HG02852 (cell line): Measurements from ENCODE around the gene CCL16.
"Not testable (repeated sequence)": the region's sequence is repeated elsewhere in the genome, so short reads cannot be mapped to it uniquely, and the experiment has no call there.

Source experiments
- ATAC-seq: cut with Tn5 transposase; IDR thresholded peaks from one replicate; pipeline ENCODE4 v1.9.1; 2021; ENCODE audit warnings: mild to moderate bottlenecking, moderate library complexity; ENCODE audit not compliant: unreplicated experiment

The CCL16 gene, protein sequence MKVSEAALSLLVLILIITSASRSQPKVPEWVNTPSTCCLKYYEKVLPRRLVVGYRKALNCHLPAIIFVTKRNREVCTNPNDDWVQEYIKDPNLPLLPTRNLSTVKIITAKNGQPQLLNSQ

DNA sequence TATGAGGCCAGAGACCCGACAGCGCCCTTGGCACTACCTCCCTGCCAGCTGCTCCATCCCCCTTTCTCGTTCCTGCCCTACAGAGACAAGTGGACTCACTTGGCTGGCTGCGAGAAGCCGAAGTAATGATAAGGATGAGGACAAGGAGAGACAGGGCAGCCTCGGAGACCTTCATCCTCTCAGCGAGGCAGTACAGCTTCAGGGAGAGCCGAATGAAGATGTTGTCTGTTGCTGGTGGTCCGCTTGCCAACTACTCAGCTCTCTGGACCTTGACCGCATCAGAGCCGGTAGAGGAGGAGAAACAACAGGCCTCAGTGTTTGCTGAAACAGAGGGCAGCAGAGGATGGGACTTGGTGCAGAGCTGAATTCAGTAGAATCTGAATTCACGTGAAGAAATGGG, at the start of gene CCL16:
TSS of gene CCL16 (minus strand) at position 252 of the 400 bp plus-strand sequence. CDS start at position 175, 77 bp downstream.
- no peak for ATAC-seq

DNA sequence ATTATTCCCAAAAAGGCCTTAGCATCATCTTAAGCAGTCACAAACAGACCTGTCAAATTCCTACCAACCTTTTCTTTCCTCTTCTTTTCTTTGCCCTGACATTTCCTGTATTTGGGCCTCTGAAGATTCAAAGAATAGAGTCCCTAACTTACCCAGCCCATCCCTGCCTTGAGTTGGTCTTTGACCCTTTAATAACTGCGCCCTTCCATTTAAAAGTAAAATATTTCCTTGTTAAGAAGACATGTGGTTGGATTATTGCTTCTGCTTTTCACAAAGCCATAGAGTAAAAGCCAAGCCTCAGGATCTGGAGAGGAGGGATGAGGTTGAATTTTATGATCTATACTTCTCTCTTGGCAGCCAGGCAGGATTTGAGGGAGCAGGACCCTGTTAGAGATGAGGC, 49.7 kb upstream of the CCL16 start:
- no peak for ATAC-seq

DNA sequence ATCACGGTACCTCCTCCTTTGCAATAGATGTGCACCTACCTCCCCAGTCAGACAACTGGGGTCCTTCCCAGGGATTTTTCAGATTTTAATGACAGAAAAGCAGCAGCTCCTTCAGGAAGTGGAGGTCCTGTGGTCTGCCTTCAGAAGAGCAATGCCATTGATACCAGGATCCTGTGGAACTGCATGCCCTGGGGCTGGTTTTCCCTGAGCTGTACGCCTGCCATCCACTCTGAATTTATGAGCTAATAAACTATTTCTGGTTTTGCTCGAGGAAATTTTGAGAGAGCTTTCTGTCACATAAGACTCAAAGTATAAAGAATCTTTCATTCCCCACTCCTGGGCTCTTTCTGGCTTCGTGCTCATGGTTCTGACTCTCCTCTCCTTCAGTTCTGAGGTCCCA, 46.5 kb upstream of the CCL16 start:
- ATAC-seq: no peak

DNA sequence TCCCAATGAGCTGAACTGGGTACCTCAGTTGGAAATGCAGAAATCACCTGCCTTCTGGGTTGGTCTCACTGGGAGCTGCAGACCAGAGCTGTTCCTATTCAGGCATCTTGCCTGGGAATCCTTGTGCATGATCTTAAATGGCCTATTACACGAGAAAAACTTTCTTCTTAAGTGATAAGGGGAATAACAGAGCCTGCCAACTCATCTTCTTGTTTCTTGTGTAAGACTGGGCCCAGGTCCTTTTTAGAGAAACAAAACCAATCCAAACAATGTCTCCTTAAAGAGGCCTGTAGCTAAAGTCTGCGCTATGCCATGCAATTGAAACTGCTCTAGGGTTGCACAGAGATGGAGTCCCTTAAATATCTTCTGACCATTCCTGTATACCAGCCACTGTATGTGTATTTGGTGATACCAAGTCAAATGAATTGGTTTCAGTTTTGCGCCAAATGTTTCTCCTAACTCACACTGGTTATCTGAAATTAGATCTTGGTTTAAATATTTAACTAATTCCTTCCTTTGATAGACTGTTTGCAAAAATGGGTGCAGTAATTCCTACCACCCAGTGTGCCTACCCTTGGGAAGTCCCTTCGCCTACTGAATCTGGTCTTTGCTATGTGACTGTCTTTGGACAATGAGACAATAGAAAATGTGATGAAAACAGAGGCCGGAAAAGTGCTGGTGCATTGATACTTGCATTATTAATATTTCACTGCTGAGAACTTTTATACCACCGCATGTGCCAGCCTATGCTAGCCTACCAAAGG, 43.0 kb upstream of the CCL16 start:
- ATAC-seq: no peak

DNA sequence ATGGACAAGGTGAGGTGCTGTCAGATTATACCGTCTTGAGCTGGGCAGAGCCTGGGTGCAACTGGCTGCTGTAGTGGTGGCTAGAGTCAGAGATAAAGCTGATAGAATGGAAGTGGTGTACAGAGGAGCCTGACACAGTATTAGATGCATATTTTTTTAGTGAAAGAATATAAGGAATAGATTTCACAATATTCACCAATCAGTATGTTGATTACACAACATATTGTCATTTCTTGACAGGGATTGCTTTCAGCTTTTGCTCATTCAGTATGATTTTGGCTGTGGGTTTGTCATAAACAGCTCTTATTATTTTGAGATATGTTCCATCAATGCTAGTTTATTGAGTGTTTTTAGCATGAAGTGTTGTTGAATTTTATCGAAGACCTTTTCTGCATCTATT, 38.1 kb upstream of the CCL16 start:
- no peak for ATAC-seq

DNA sequence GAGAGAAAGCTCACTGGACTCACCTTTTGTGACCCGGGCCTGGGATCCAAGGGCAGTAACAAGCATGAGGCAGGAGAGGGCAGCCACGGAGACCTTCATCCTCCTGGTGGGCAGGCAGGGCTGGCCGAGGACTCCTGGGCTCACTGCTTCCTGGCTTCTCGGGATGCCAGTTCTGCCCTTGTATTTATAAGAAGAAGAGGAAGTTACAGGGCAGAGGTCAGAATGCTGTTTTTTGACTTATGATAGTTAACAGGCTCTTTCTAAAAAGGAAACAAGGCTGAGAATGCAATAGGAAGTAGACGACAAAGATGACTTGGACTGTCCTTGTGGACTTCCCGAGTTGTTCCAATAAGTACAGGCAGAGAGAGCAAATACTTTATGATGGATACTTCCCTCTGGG, 36.5 kb upstream of the CCL16 start, which contains the start of gene CCL23:
TSS of gene CCL23 (minus strand) at position 174 of the 400 bp plus-strand sequence. CDS start at position 99, 75 bp downstream.
- ATAC-seq: no peak

DNA sequence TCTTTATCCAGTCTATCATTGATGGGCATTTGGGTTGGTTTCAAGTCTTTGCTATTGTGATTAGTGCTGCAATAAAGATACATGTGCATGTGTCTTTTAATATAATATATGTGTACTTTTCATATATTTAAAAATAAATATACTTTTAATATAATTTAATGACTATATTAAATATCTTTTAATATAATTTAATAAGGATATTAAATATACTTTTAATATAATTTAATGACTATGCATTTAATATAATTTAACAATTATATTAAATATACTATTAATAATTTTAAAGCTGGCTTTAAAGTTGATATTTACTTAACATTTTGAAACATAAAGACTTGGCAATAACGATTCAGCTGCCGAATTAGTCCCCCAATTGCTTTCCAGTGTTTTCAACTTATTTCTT, 35.3 kb upstream of the CCL16 start:
- no peak for ATAC-seq

DNA sequence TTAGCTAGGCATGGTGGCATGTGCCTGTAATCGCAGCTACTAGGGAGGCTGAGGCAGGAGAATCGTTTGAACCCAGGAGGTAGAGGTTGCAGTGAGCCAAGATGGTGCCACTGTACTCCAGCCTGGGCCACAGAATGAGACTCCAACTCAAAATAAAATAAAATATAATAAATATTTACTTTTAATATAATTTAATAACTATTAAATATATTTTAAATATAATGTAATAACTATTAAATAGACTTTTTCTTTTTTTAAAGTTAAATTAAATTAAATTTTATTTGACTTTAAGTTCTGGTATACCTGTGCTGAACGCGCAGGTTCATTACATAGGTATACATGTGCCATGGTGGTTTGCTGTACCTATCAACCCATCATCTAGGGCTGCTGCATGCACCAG, 34.6 kb upstream of the CCL16 start:
- ATAC-seq: not testable (repeated sequence)

DNA sequence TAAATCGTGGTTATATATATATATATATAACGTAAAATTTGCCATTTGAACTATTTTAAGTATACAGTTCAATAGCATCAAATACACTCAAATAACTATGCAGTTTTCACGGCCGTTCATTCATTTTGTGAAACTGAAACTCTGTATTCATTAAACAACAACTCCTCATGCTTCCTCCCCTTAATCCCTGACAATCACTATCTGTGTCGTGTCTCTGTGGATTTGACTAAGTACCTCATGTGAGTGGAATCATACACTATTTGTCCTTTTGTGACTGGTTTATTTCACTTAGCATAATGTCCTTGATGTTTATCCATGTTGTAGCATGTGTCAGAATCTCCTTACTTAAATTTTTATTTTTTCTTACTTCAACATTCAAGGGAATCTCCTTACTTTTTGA, 33.6 kb upstream of the CCL16 start:
- ATAC-seq: no peak

DNA sequence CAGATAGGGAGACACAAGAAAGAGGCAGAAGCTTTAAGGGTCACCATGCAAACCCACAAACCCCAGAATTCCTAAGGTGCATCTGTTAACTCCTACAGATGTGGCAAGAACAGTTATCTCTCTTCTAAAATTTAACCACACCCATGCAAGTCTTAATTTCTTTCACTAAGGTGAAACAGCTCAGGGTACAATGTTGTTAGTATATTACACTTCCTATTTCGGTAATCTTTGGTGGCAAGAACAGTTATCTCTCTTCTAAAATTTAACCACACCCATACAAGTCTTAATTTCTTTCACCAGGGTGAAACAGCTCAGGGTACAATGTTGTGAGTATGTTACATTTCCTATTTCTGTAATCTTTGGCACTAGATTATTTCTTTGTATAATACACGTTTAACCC, 29.9 kb upstream of the CCL16 start:
- ATAC-seq: no peak

DNA sequence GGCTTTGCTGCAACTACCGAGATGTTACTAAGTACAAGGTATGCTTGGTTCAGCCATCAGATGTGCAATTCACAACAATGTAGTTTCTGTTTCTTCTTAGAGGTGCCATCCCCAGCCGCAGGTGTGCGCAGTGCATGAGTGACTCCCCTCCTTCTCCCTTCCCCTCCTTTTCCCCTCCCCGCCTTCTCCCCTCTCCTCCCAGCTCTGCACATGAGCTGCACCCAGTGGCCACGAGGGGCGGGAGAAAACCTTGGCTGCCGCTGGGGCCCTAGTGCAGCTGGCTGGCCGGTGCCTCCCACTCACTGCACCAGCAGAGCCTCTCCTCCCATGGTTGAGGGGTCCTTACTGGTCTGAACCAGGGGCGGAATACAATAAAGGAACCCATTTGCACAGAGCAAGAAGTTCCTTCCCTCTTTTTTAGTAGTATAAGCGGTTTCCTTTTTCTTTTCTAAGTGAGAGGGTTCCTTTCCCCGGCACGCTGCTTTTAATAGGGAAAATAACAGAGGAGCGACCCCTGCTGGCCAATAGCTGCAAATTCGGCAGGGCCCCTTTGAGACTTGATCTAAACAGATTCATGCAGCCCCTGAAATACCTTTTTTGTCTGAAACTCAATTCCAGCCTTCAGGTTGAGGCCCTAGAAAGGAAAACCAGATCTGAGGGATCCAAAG, 27.8 kb upstream of the CCL16 start:
- no peak for ATAC-seq

DNA sequence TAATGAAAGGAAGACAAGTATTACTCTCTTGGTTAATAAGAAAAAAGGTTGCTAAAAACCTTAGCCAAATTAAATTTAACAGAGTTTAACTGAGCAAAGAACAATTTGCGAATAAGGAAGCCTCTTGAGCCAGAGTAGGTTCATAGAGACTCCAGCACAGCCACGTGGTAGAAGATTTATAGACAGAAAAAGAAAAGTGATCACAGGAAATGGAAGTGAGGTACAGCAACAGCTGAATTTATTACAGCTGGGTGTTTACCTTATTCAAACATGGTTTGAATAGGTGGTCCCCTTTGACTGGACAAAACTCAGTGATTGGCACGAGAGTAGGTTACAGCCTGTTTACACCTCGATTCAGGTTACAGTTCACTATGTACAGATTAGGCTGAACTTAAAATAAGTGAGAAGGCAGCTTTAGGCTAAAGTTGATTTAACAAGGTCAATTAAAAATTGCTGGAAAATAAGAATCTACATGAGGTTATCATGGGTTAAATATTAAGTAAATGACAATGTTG, 23.4 kb upstream of the CCL16 start:
- no peak for ATAC-seq

DNA sequence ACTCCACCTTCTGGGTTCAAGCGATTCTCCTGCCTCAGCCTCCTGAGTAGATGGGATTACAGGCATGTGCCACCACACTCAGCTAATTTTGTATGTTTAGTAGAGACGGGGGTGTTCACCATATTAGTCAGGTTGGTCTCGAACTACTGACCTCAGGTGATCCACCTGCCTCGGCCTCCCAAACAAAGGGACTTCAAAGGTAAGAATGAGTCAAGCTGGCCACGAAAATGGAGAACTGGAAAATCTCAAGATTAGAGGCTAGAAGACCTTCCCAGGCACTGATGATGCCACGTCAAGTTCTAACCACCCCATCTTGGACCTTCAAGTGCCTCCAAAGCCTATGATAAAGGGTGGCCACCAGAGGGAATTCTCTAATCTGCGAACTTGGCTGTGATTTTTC, 21.3 kb upstream of the CCL16 start:
- no peak for ATAC-seq

DNA sequence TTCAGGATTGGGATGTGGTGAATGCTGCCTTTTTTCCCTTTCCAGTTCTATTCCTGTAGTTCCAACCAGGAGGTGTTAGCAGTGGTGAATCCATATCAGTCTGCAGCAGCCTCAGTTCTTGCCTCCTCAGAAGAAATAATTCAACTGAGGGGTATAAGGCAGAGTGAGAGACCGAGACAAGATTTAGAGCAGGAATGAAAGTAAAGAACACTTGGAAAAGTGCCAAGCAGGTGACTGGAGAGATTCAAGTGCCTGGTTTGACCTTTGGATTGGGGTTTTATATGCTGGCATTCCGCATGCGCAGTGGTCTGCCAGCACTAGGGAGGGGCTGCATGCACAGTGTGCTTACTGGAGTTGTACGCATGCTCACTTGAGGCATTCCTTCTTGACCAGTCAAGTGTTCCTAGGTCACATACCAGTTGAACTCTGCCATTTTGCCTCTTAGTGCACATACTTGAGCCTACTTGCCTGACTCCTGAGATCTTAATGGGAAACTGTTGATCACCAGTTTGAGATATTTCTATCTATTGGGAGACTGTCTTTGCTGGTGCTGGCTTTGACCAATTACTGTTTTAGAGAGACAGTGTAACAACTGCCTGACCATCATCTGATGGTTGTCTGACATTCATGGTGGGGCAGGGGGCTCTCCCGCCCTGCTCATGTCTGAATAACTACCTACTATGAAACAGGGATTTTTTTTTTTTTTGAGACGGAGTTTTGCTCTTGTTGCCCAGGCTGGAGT, 20.7 kb upstream of the CCL16 start:
- no peak for ATAC-seq

DNA sequence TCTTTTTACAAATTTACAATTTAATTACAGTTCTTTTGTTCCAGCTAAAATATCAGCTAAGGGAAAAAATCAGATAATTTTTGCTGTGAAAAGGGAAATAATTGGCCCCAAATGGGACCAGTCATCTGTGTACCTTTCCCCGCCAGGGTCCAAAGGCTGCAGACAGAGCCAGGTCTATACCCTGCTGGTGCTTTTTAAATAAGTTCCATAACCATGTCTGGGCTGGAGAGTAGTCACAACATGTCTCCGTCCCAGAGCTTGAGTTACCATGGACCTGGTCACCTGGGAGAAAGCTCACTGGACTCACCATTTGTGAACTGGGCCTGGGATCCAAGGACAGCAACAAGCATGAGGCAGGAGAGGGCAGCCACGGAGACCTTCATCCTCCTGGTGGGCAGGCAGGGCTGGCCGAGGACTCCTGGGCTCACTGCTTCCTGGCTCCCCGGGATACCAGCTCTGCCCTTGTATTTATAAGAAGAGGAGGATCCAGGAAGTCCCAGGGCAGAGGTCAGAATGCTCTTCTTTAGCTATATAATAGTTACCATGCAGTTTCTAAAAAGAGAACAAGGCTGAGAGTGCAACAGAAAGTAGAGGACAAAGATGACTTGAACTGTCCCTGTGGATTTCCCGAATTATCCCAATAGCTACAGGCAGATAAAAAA, 19.9 kb upstream of the CCL16 start, which contains the start of gene CCL15:
TSS of gene CCL15 (minus strand) at position 444 of the 662 bp plus-strand sequence. CDS start at position 383, 61 bp downstream.
- ATAC-seq: no peak

DNA sequence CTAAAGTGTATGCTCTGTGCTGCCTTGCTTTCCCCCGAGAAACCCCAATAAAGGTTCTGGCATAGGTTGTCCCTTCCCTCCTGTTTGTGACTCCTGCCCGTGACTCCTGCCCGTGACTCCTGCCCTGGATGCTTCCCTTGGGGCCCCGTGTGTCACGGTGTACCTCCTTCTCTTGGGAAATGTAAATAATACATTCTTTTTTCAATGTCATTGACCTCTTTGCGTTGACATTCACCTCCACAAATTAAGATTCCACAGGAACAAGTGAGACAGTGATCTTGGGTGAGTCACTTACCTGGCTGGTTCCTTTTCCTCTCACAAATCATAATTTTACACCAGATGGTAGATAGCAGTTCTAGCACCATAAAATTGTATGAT, 19.4 kb upstream of the CCL16 start:
- ATAC-seq: no peak

DNA sequence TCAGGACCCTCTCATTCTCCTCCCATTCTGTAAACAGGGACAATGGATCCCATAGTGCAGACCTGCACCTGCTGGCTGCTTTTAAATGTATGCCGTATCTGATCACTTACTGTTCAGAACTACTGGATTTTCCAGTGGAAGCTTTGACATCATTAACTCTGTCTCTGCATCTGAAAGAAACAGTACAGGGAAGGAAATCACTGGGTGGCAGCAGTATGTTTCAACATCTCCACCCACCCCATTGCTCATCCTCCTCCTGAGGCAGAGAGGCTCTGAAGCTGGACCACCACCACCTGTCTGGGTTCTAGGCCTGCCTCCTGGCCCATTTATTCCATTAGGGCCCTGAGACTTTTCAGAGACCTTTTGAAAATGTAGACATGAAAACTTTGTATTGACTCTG, 17.5 kb upstream of the CCL16 start:
- no peak for ATAC-seq

DNA sequence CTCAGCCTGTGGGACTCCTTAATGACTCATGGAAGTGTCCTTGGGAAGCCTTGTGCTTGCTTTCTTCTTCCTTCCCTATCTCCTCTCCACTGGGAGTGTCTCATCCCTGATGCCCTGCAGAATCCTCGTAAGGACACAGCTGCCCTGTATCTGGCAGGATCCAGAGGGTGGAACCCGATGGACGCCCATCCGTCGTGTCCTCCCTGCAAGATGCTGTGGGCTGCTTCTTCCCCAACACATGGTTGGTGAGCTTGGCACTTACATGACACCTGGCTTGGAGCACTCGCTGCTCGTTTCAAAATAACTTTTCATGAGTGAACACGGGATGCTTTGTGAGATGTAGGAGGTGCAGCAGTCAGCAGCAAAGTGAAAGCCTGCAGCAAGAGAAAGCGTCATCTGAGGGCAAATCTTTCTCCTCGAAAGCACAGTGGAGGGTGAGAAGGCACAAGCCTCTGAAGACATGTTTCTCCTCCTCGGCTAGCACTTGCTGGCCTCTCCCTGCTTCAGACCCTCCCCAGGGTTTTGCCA, 16.8 kb upstream of the CCL16 start:
- no peak for ATAC-seq

DNA sequence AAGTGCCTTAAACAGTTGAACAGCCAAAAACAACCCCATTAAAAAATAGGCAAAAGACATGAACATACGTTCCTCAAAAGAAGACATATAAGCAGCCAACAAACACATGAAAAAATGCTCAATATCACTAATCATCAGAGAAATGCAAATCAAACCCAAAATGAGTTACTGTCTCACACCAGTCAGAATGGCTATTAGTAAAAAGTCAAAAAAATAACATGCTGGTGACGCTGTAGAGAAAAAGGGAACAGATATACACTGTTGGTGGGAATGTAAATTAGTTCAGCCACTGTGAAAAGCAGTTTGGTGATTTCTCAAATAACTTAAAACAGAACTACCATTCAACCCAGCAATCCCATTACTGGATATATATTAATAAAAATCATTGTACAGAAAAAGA, 14.0 kb upstream of the CCL16 start:
- not testable (repeated sequence) for ATAC-seq

DNA sequence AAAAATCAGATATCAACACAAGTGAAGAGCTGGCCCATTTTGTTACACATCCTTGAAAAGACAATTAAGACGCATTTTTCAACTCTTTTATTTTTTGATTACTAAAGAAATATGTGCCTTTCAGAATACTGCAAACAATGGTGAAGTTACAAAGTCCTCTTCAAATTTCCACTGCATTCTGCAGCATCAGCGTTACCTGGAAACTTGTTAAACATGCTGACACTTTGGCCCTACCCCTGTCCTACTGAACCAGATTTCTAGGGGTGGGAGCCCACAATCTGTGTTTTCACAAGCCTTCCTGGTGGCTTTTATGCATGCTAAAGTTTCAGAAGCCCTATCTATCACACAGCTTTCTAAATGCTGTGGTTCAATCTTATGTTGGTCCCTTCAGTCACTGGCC, 9.8 kb upstream of the CCL16 start:
- no peak for ATAC-seq
